Measurements from ENCODE around the gene FXYD7.

FXYD7 gene

GRCh38 chr19:35156673-35157014 is 13.6 kb downstream of the FXYD7 start:
- TF ChIP-seq EZH2 (IDR thresholded peaks at IDR 0.05; ENCODE audit: borderline replicate concordance, low read length) (no peak), CTCF (IDR thresholded peaks at IDR 0.05; ENCODE audit: low read length) (no peak)
- no peaks in the 10 kb centered on the region for H4K20me1 ChIP-seq (ENCODE audit: insufficient read depth, low read length)
- H3K27me3 ChIP-seq (ENCODE audit: insufficient read depth, low read length), result no peaks in the 10 kb centered on the region
- H3K4me3 ChIP-seq (ENCODE audit: low read depth, low read length, poor library complexity, severe bottlenecking), result peak overlapping the region; percentile 68
- H3K27ac ChIP-seq (ENCODE audit: low read depth, low read length, poor library complexity, severe bottlenecking), result peak overlapping the region; percentile 55
- peaks cover 56% of the 10 kb centered on the region for H3K36me3 ChIP-seq (ENCODE audit: insufficient read depth, low read length)
- H3F3A ChIP-seq (ENCODE audit: insufficient read depth, low read length), result no peaks in the 10 kb centered on the region
- peak overlapping the region; percentile 77 for H3K4me2 ChIP-seq (ENCODE audit: low read length)
- peaks cover 23% of the 10 kb centered on the region for H3K4me1 ChIP-seq (ENCODE audit: insufficient read depth, low read length, severe bottlenecking)
- no peaks in the 10 kb centered on the region for H3K79me2 ChIP-seq (ENCODE audit: insufficient read depth, low read length)
- peak overlapping the region; percentile 72; the same call in 1 of the 2 replicates for H3K9ac ChIP-seq (ENCODE audit: low read length)
- no peaks in the 10 kb centered on the region for H3K9me3 ChIP-seq (ENCODE audit: low read length)
- H3K9me2 ChIP-seq (ENCODE audit: low read depth, low read length), result no peaks in the 10 kb centered on the region
- H2AFZ ChIP-seq (ENCODE audit: low read length), result no peak overlapping the region

- H3K9ac ChIP-seq (ENCODE audit: low read length), result no peak overlapping the region
- H3F3A ChIP-seq (ENCODE audit: insufficient read depth, low read length), result no peaks in the 10 kb centered on the region
- H3K4me1 ChIP-seq (ENCODE audit: insufficient read depth, low read length, severe bottlenecking), result peaks cover 23% of the 10 kb centered on the region
- H4K20me1 ChIP-seq (ENCODE audit: insufficient read depth, low read length), result no peaks in the 10 kb centered on the region
- H3K9me3 ChIP-seq (ENCODE audit: low read length), result 0 out of 2 replicates have a peak, but pooled peaks cover 5% of the 10 kb centered on the region
- no peak overlapping the region for H3K4me3 ChIP-seq (ENCODE audit: low read depth, low read length, poor library complexity, severe bottlenecking)
- peaks cover 63% of the 10 kb centered on the region for H3K36me3 ChIP-seq (ENCODE audit: insufficient read depth, low read length)
- H3K27me3 ChIP-seq (ENCODE audit: insufficient read depth, low read length), result no peaks in the 10 kb centered on the region
- no peaks in the 10 kb centered on the region for H3K79me2 ChIP-seq (ENCODE audit: insufficient read depth, low read length)
- H2AFZ ChIP-seq (ENCODE audit: low read length), result no peak overlapping the region
- no peak overlapping the region for H3K27ac ChIP-seq (ENCODE audit: low read depth, low read length, poor library complexity, severe bottlenecking)
- TF ChIP-seq EZH2 (IDR thresholded peaks at IDR 0.05; ENCODE audit: borderline replicate concordance, low read length) (no peak), CTCF (IDR thresholded peaks at IDR 0.05; ENCODE audit: low read length) (no peak)
- no peak overlapping the region for H3K4me2 ChIP-seq (ENCODE audit: low read length)
- H3K9me2 ChIP-seq (ENCODE audit: low read depth, low read length), result no peaks in the 10 kb centered on the region
Observed at GRCh38 chr19:35157431-35157830, 14.4 kb downstream of the FXYD7 start.

GRCh38 chr19:35159606-35160005 is 16.6 kb downstream of the FXYD7 start:
- Histone ChIP-seq H3K4me1 (ENCODE audit: insufficient read depth, low read length, severe bottlenecking) (peaks cover 14% of the 10 kb centered on the region), H3K9ac (ENCODE audit: low read length) (no peak overlapping the region), H3K79me2 (ENCODE audit: insufficient read depth, low read length) (no peaks in the 10 kb centered on the region), H3K9me2 (ENCODE audit: low read depth, low read length) (no peaks in the 10 kb centered on the region), H3K4me3 (ENCODE audit: low read depth, low read length, poor library complexity, severe bottlenecking) (no peak overlapping the region), H3K27ac (ENCODE audit: low read depth, low read length, poor library complexity, severe bottlenecking) (no peak overlapping the region), H3K4me2 (ENCODE audit: low read length) (no peak overlapping the region), H3F3A (ENCODE audit: insufficient read depth, low read length) (no peaks in the 10 kb centered on the region), H4K20me1 (ENCODE audit: insufficient read depth, low read length) (no peaks in the 10 kb centered on the region), H3K36me3 (ENCODE audit: insufficient read depth, low read length) (peaks cover 85% of the 10 kb centered on the region), H3K9me3 (ENCODE audit: low read length) (peaks cover 23% of the 10 kb centered on the region), H2AFZ (ENCODE audit: low read length) (no peak overlapping the region), H3K27me3 (ENCODE audit: insufficient read depth, low read length) (no peaks in the 10 kb centered on the region)
- TF ChIP-seq CTCF (IDR thresholded peaks at IDR 0.05; ENCODE audit: low read length) (no peak), EZH2 (IDR thresholded peaks at IDR 0.05; ENCODE audit: borderline replicate concordance, low read length) (no peak)

All from OCI-LY1 (cell line).